HEK293 (cell line): ENCODE measurements around the gene ESCO1.

ENCODE experiments used
- BCL11A ChIP-seq: fragments of 450-650 bp; formaldehyde crosslinking; IDR thresholded peaks from 2 replicates; pipeline ENCODE4 v1.5.1; 2016; ENCODE audit warnings: low read depth, missing biosample characterization, missing genetic modification characterization
- FEZF1 ChIP-seq: fragments of 450-650 bp; formaldehyde crosslinking; IDR thresholded peaks from 2 replicates; pipeline ENCODE4 v1.5.1; 2016; ENCODE audit warnings: missing biosample characterization, missing genetic modification characterization
- IKZF3 ChIP-seq: fragments of 450-650 bp; IDR thresholded peaks from 2 replicates; pipeline ENCODE4 v1.5.0; 2018; ENCODE audit warnings: missing biosample characterization, mild to moderate bottlenecking, missing genetic modification characterization, moderate library complexity
- PRDM1 ChIP-seq: fragments of 450-650 bp; formaldehyde crosslinking; IDR thresholded peaks from 2 replicates; pipeline ENCODE4; 2016; ENCODE audit warnings: missing biosample characterization, missing genetic modification characterization
- PRDM2 ChIP-seq: fragments of 450-650 bp; formaldehyde crosslinking; IDR thresholded peaks from 2 replicates; pipeline ENCODE4 v1.5.1; 2016; ENCODE audit warnings: missing biosample characterization, missing genetic modification characterization, borderline replicate concordance
- WT1 ChIP-seq: fragments of 450-650 bp; formaldehyde crosslinking; IDR thresholded peaks from 2 replicates; pipeline ENCODE4 v1.5.1; 2016; ENCODE audit warnings: missing biosample characterization, missing genetic modification characterization
- ZBTB49 ChIP-seq: fragments of 450-650 bp; formaldehyde crosslinking; IDR thresholded peaks from 2 replicates; pipeline ENCODE4 v1.5.1; 2016; ENCODE audit warnings: missing biosample characterization, missing genetic modification characterization, low read depth
- ZNF133 ChIP-seq: fragments of 450-650 bp; formaldehyde crosslinking; IDR thresholded peaks from 2 replicates; pipeline ENCODE4 v1.5.1; 2016; ENCODE audit warnings: missing biosample characterization, missing genetic modification characterization
- ZNF16 ChIP-seq: fragments of 450-650 bp; formaldehyde crosslinking; IDR thresholded peaks from 2 replicates; pipeline ENCODE4 v1.5.1; 2016; ENCODE audit warnings: low read depth, missing biosample characterization, missing genetic modification characterization
- ZNF24 ChIP-seq: fragments of 450-650 bp; formaldehyde crosslinking; IDR thresholded peaks from 2 replicates; pipeline ENCODE4 v1.5.1; 2016; ENCODE audit warnings: missing biosample characterization, missing genetic modification characterization
- ZNF302 ChIP-seq: fragments of 450-650 bp; formaldehyde crosslinking; IDR thresholded peaks from 2 replicates; pipeline ENCODE4 v1.5.1; 2016; ENCODE audit warnings: missing biosample characterization, missing genetic modification characterization, low read depth
- ZNF335 ChIP-seq: fragments of 450-650 bp; formaldehyde crosslinking; conservative IDR thresholded peaks from 2 replicates; pipeline ENCODE4 v1.5.1; 2016; ENCODE audit warnings: missing biosample characterization, missing genetic modification characterization
- ZNF426 ChIP-seq: fragments of 450-650 bp; formaldehyde crosslinking; IDR thresholded peaks from 2 replicates; pipeline ENCODE4 v1.5.1; 2017; ENCODE audit warnings: missing biosample characterization, missing genetic modification characterization, mild to moderate bottlenecking, inconsistent platforms, moderate library complexity
- ZNF549 ChIP-seq: fragments of 450-650 bp; IDR thresholded peaks from 2 replicates; pipeline ENCODE4 v1.5.1; 2018; ENCODE audit warnings: missing biosample characterization, missing genetic modification characterization, mild to moderate bottlenecking, inconsistent platforms, moderate library complexity
- ZNF555 ChIP-seq: fragments of 450-650 bp; formaldehyde crosslinking; conservative IDR thresholded peaks from 2 replicates; pipeline ENCODE4 v1.5.1; 2017; ENCODE audit warnings: missing biosample characterization, mild to moderate bottlenecking, missing genetic modification characterization, inconsistent platforms
- ZNF621 ChIP-seq: fragments of 450-650 bp; formaldehyde crosslinking; IDR thresholded peaks from 2 replicates; pipeline ENCODE4 v1.5.1; 2017; ENCODE audit warnings: missing biosample characterization, missing genetic modification characterization
- ZNF664 ChIP-seq: fragments of 450-650 bp; formaldehyde crosslinking; IDR thresholded peaks from 2 replicates; pipeline ENCODE4 v1.5.1; 2016; ENCODE audit warnings: missing biosample characterization, missing genetic modification characterization
- ZNF830 ChIP-seq: fragments of 450-650 bp; IDR thresholded peaks from 2 replicates; pipeline ENCODE4 v1.5.0; 2018; ENCODE audit warnings: missing biosample characterization, missing genetic modification characterization, low read depth, mild to moderate bottlenecking, moderate library complexity
- ZNF843 ChIP-seq: fragments of 450-650 bp; formaldehyde crosslinking; IDR thresholded peaks from 2 replicates; pipeline ENCODE4 v1.5.1; 2016; ENCODE audit warnings: missing biosample characterization, missing genetic modification characterization
- ZXDB ChIP-seq: fragments of 450-650 bp; formaldehyde crosslinking; IDR thresholded peaks from 2 replicates; pipeline ENCODE4 v1.5.1; 2016; ENCODE audit warnings: missing biosample characterization, missing genetic modification characterization
- TF ChIP-seq, protein P1 (sequence below): fragments of 450-650 bp; formaldehyde crosslinking; IDR thresholded peaks from 2 replicates; pipeline ENCODE4 v1.5.1; 2016; ENCODE audit warnings: missing biosample characterization, missing genetic modification characterization
- TF ChIP-seq, protein P2 (sequence below): fragments of 450-650 bp; formaldehyde crosslinking; IDR thresholded peaks from 2 replicates; pipeline ENCODE4 v1.5.1; 2016; ENCODE audit warnings: missing biosample characterization, missing genetic modification characterization
- TF ChIP-seq, protein P3 (sequence below): fragments of 450-650 bp; formaldehyde crosslinking; IDR thresholded peaks from 2 replicates; pipeline ENCODE4 v1.5.1; 2016; ENCODE audit warnings: missing biosample characterization, missing genetic modification characterization

The ESCO1 gene

GRCh38 chr18:21598726-21599584 is 1.5 kb downstream of the ESCO1 start (continued):
- TF ChIP-seq, protein P1, sequence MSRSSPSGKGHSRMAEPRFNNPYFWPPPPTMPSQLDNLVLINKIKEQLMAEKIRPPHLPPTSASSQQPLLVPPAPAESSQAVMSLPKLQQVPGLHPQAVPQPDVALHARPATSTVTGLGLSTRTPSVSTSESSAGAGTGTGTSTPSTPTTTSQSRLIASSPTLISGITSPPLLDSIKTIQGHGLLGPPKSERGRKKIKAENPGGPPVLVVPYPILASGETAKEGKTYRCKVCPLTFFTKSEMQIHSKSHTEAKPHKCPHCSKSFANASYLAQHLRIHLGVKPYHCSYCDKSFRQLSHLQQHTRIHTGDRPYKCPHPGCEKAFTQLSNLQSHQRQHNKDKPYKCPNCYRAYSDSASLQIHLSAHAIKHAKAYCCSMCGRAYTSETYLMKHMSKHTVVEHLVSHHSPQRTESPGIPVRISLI (tag by site-specific recombination): no peak
- TF ChIP-seq ZNF302 (tag by site-specific recombination) (no peak), BCL11A (no peak), ZNF133 (tag by site-specific recombination) (no peak), PRDM2 (no peak), ZNF555 (tag by site-specific recombination) (no peak), PRDM1 (tag by site-specific recombination) (no peak), FEZF1 (tag by site-specific recombination) (no peak), ZNF335 (peak; percentile 59), ZNF426 (tag by site-specific recombination) (no peak), ZNF664 (tag by site-specific recombination) (no peak), ZNF830 (tag by site-specific recombination) (no peak), ZNF549 (tag by site-specific recombination) (no peak), ZNF621 (no peak), ZBTB49 (tag by site-specific recombination) (no peak), ZNF24 (no peak), WT1 (0 out of 2 replicates have a peak, but pooled peaks have one; percentile 43), ZNF16 (tag by site-specific recombination) (no peak), IKZF3 (tag by site-specific recombination) (no peak), ZXDB (peak; percentile 27; the same call in 1 of the 2 replicates), ZNF843 (tag by site-specific recombination) (no peak)
- TF ChIP-seq, protein P2, sequence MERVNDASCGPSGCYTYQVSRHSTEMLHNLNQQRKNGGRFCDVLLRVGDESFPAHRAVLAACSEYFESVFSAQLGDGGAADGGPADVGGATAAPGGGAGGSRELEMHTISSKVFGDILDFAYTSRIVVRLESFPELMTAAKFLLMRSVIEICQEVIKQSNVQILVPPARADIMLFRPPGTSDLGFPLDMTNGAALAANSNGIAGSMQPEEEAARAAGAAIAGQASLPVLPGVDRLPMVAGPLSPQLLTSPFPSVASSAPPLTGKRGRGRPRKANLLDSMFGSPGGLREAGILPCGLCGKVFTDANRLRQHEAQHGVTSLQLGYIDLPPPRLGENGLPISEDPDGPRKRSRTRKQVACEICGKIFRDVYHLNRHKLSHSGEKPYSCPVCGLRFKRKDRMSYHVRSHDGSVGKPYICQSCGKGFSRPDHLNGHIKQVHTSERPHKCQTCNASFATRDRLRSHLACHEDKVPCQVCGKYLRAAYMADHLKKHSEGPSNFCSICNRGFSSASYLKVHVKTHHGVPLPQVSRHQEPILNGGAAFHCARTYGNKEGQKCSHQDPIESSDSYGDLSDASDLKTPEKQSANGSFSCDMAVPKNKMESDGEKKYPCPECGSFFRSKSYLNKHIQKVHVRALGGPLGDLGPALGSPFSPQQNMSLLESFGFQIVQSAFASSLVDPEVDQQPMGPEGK (tag by site-specific recombination): peak; percentile 38
- TF ChIP-seq, protein P3, sequence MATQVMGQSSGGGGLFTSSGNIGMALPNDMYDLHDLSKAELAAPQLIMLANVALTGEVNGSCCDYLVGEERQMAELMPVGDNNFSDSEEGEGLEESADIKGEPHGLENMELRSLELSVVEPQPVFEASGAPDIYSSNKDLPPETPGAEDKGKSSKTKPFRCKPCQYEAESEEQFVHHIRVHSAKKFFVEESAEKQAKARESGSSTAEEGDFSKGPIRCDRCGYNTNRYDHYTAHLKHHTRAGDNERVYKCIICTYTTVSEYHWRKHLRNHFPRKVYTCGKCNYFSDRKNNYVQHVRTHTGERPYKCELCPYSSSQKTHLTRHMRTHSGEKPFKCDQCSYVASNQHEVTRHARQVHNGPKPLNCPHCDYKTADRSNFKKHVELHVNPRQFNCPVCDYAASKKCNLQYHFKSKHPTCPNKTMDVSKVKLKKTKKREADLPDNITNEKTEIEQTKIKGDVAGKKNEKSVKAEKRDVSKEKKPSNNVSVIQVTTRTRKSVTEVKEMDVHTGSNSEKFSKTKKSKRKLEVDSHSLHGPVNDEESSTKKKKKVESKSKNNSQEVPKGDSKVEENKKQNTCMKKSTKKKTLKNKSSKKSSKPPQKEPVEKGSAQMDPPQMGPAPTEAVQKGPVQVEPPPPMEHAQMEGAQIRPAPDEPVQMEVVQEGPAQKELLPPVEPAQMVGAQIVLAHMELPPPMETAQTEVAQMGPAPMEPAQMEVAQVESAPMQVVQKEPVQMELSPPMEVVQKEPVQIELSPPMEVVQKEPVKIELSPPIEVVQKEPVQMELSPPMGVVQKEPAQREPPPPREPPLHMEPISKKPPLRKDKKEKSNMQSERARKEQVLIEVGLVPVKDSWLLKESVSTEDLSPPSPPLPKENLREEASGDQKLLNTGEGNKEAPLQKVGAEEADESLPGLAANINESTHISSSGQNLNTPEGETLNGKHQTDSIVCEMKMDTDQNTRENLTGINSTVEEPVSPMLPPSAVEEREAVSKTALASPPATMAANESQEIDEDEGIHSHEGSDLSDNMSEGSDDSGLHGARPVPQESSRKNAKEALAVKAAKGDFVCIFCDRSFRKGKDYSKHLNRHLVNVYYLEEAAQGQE: no peak
